Keratinocyte (primary cell): ENCODE data around the gene ADAM30. TPM values are rescaled to one million over a fixed set of nuclear protein-coding genes. Genes with fewer than 3 reads are reported as not detected.

Experiments used
- DNase-seq: peaks from one replicate; pipeline ENCODE4 v3.0.0-alpha.2; 2011; ENCODE audit warnings: low read depth, missing footprints, low spot score
- FAIRE-seq: peaks from 2 replicates; lab custom pipeline; 2011; peaks lifted over from hg19 to GRCh38; lab: Jason Lieb, UNC
- H2AFZ ChIP-seq: 2 replicates; pipeline ENCODE4 v1.6.0; 2012; ENCODE audit warnings: low read length, control low read depth, inconsistent platforms; ENCODE audit not compliant: control insufficient read depth
- H3K27ac ChIP-seq: 2 replicates; pipeline ENCODE4 v1.5.1; 2011; ENCODE audit warnings: low read length; ENCODE audit not compliant: control insufficient read depth, insufficient read depth
- H3K27me3 ChIP-seq: 3 replicates; pipeline ENCODE4 v1.6.0; 2011; ENCODE audit warnings: low read length; ENCODE audit not compliant: control insufficient read depth, insufficient read depth; ENCODE audit errors: extremely low read depth
- H3K36me3 ChIP-seq, 2 experiments: 2 replicates in 1 of 2; 3 replicates in 1 of 2; pipeline ENCODE4 v1.5.1; 2011; ENCODE audit warnings: low read length in 2 of 2, mild to moderate bottlenecking in 1 of 2; ENCODE audit not compliant: control insufficient read depth in 2 of 2, insufficient read depth in 2 of 2; ENCODE audit errors: extremely low read depth in 1 of 2
- H3K4me1 ChIP-seq: 3 replicates; pipeline ENCODE4 v1.5.1; 2011; ENCODE audit warnings: low read length; ENCODE audit not compliant: control insufficient read depth, insufficient read depth; ENCODE audit errors: extremely low read depth
- H3K4me2 ChIP-seq: 3 replicates; pipeline ENCODE4 v1.6.0; 2011; ENCODE audit warnings: low read depth, low read length; ENCODE audit not compliant: control insufficient read depth, insufficient read depth; ENCODE audit errors: extremely low read depth
- H3K4me3 ChIP-seq, 3 experiments: fragments of 200-600 bp in 1 of 3; sonication (generic) in 1 of 3; 2 replicates in 2 of 3; 3 replicates in 1 of 3; pipeline ENCODE4 v1.5.1; 2011 to 2016; ENCODE audit warnings: low read length in 3 of 3, mild to moderate bottlenecking in 3 of 3, control low read depth in 2 of 3, inconsistent platforms in 1 of 3, low read depth in 1 of 3, mixed read lengths in 1 of 3, mixed run types in 1 of 3, moderate library complexity in 1 of 3; ENCODE audit not compliant: control insufficient read depth in 2 of 3, insufficient read depth in 2 of 3; ENCODE audit errors: extremely low read depth in 1 of 3
- H3K79me2 ChIP-seq: 2 replicates; pipeline ENCODE4 v1.6.0; 2012; ENCODE audit warnings: low read length; ENCODE audit not compliant: control insufficient read depth, insufficient read depth
- H3K9ac ChIP-seq: 3 replicates; pipeline ENCODE4 v1.6.0; 2011; ENCODE audit warnings: low read length; ENCODE audit not compliant: control insufficient read depth, insufficient read depth; ENCODE audit errors: extremely low read depth
- H3K9me1 ChIP-seq: 3 replicates; pipeline ENCODE4 v1.6.0; 2011; ENCODE audit warnings: low read length; ENCODE audit not compliant: control insufficient read depth, insufficient read depth; ENCODE audit errors: extremely low read depth
- H3K9me3 ChIP-seq: 2 replicates; pipeline ENCODE4 v1.5.1; 2012; ENCODE audit warnings: low read depth, low read length; ENCODE audit not compliant: control insufficient read depth
- H4K20me1 ChIP-seq: 3 replicates; pipeline ENCODE4 v1.6.0; 2011; ENCODE audit warnings: low read length; ENCODE audit not compliant: control insufficient read depth, insufficient read depth; ENCODE audit errors: extremely low read depth
- CTCF ChIP-seq, 3 experiments: IDR thresholded peaks in 1 of 3; conservative IDR thresholded peaks in 1 of 3; optimal IDR thresholded peaks in 1 of 3; 2 replicates in 2 of 3; 3 replicates in 1 of 3; pipeline versions ENCODE3 to v1.5.1; 2011; ENCODE audit warnings: low read length in 3 of 3, mild to moderate bottlenecking in 3 of 3, moderate library complexity in 2 of 3, control low read depth in 1 of 3, inconsistent platforms in 1 of 3; ENCODE audit not compliant: insufficient read depth in 2 of 3; ENCODE audit errors: extremely low read depth in 1 of 3
- EZH2 ChIP-seq: IDR thresholded peaks from one replicate; pipeline ENCODE4 v1.6.1; 2012; ENCODE audit warnings: inconsistent platforms, mild to moderate bottlenecking, low read length, moderate library complexity
- dilution Hi-C: fragments of 300-500 bp; cut with MboI; formaldehyde crosslinking; loops from one replicate; pipeline ENCODE4 v1.7.0; 2020; ENCODE audit warnings: low sequenced_read_pairs; ENCODE audit not compliant: extremely low pct_ligation_motif_present
- polyA plus RNA-seq, 5 experiments: library from polyadenylated mRNA; depleted of rRNA in 3 of 5; stranded (reverse) in 3 of 5; stranded (forward) in 1 of 5; unstranded in 1 of 5; fragments of >200 nt; gene quantifications; 1 replicate in 1 of 5; 2 replicates in 3 of 5; 3 replicates in 1 of 5; pipeline versions ENCODE4 v1.2.1 to v1.2.3, GENCODE V29; 2011 to 2012; ENCODE audit warnings: missing spikeins in 2 of 5, low read depth in 1 of 5, low replicate concordance in 1 of 5

Gene ADAM30
- polyA plus RNA-seq, 1 donor (not counting 4 experiments of a cell fraction or from before 2014, with no cell fraction given) = not detected

- Histone ChIP-seq H3K9ac (no peak overlapping the region), H3K27me3 (no peaks in the 10 kb centered on the region), H3K9me3 (no peaks in the 10 kb centered on the region), H3K36me3 (no peaks in the 10 kb centered on the region), H3K9me1 (no peaks in the 10 kb centered on the region), H3K4me3 (no peak overlapping the region), H3K4me1 (peaks cover 1% of the 10 kb centered on the region), H3K4me2 (no peak overlapping the region), H3K79me2 (no peaks in the 10 kb centered on the region), H3K27ac (no peak overlapping the region), H4K20me1 (no peaks in the 10 kb centered on the region), H2AFZ (no peak overlapping the region)
- no peak for TF ChIP-seq CTCF (optimal IDR thresholded peaks at IDR 0.05 in 1 of 3, IDR thresholded peaks at IDR 0.05 in 1 of 3, conservative IDR thresholded peaks at IDR 0.05 in 1 of 3; ENCODE audit: extremely low read depth in 1 of 3, insufficient read depth in 2 of 3, low read length in 3 of 3)
- no peak for TF ChIP-seq EZH2
- FAIRE-seq = no peak
- DNase-seq = no peak
- dilution Hi-C loops = no loop called here
These were observed 28.1 kb downstream of the ADAM30 start for GRCh38 chr1:119868176-119868575.

- no peak overlapping the region for H3K4me2 ChIP-seq
- no peaks in the 10 kb centered on the region for H3K27me3 ChIP-seq
- dilution Hi-C loops = no loop called here
- H4K20me1 ChIP-seq = no peaks in the 10 kb centered on the region
- no peaks in the 10 kb centered on the region for H3K9me3 ChIP-seq
- H3K4me3 ChIP-seq = no peak overlapping the region
- H3K4me1 ChIP-seq = no peaks in the 10 kb centered on the region
- H2AFZ ChIP-seq = no peak overlapping the region
- FAIRE-seq (no peak), DNase-seq (no peak)
- no peak overlapping the region for H3K27ac ChIP-seq
- H3K9me1 ChIP-seq = no peaks in the 10 kb centered on the region
- H3K79me2 ChIP-seq = no peaks in the 10 kb centered on the region
- no peaks in the 10 kb centered on the region for H3K36me3 ChIP-seq
- no peak overlapping the region for H3K9ac ChIP-seq
- TF ChIP-seq CTCF (optimal IDR thresholded peaks at IDR 0.05 in 1 of 3, IDR thresholded peaks at IDR 0.05 in 1 of 3, conservative IDR thresholded peaks at IDR 0.05 in 1 of 3; ENCODE audit: extremely low read depth in 1 of 3, insufficient read depth in 2 of 3, low read length in 3 of 3) = no peak
- TF ChIP-seq EZH2 = no peak
These were observed 29.9 kb downstream of the ADAM30 start for GRCh38 chr1:119866451-119866850.
